Neuronal stem cell (in vitro differentiated cells): ENCODE measurements around the gene ALG14.

ENCODE experiments used
- DNase-seq: peaks from one replicate; pipeline ENCODE4 v3.0.0-alpha.2; 2013; ENCODE audit warnings: low spot score
- H2AFZ ChIP-seq: one replicate; pipeline ENCODE4 v1.6.1; 2013; ENCODE audit warnings: mild to moderate bottlenecking, low read length, inconsistent platforms
- H2AK5ac ChIP-seq: 2 replicates; pipeline ENCODE4 v1.6.1; 2013; ENCODE audit warnings: low read depth, mild to moderate bottlenecking, inconsistent platforms, low read length, moderate library complexity, mixed read lengths
- H2BK120ac ChIP-seq: 2 replicates; pipeline ENCODE4 v1.6.1; 2013; ENCODE audit warnings: low read depth, mild to moderate bottlenecking, inconsistent platforms, low read length, moderate library complexity, mixed read lengths
- H2BK12ac ChIP-seq: one replicate; pipeline ENCODE4 v1.6.1; 2013; ENCODE audit warnings: low read length, inconsistent platforms
- H2BK15ac ChIP-seq: 2 replicates; pipeline ENCODE4 v1.6.1; 2013; ENCODE audit warnings: mild to moderate bottlenecking, low read length, inconsistent platforms, mixed read lengths
- H2BK5ac ChIP-seq: one replicate; pipeline ENCODE4 v1.6.1; 2013; ENCODE audit warnings: inconsistent platforms, mild to moderate bottlenecking, low read length, moderate library complexity
- H3K14ac ChIP-seq: one replicate; pipeline ENCODE4 v1.6.1; 2013; ENCODE audit warnings: low read length, inconsistent platforms
- H3K18ac ChIP-seq: 2 replicates; pipeline ENCODE4 v1.6.1; 2013; ENCODE audit warnings: low read length, inconsistent platforms
- H3K23ac ChIP-seq: 2 replicates; pipeline ENCODE4 v1.6.1; 2013; ENCODE audit warnings: low read depth, mild to moderate bottlenecking, mixed read lengths, low read length, inconsistent platforms; ENCODE audit not compliant: poor library complexity
- H3K27ac ChIP-seq: replicated peaks from 3 replicates; pipeline ENCODE4 v1.5.1; 2013; ENCODE audit warnings: low read length, inconsistent platforms
- H3K27me3 ChIP-seq, 3 experiments: 2 replicates each; pipeline ENCODE4 v1.6.1; 2013; ENCODE audit warnings: low read length in 3 of 3, mild to moderate bottlenecking in 2 of 3, inconsistent platforms in 1 of 3, low read depth in 1 of 3, mixed read lengths in 1 of 3, moderate library complexity in 1 of 3; ENCODE audit not compliant: control insufficient read depth in 3 of 3, insufficient read depth in 3 of 3
- H3K36me3 ChIP-seq, 2 donors: replicated peaks in 1 of 2; 2 replicates each; pipeline ENCODE4 v1.6.1; 2013; ENCODE audit warnings: low read length in 2 of 2; ENCODE audit not compliant: control insufficient read depth in 2 of 2, insufficient read depth in 2 of 2
- H3K4ac ChIP-seq: 2 replicates; pipeline ENCODE4 v1.6.1; 2013; ENCODE audit warnings: inconsistent platforms, mild to moderate bottlenecking, low read length, moderate library complexity
- H3K4me1 ChIP-seq, 2 donors: 1 replicate in 1 of 2; 2 replicates in 1 of 2; pipeline ENCODE4 v1.6.1; 2013; ENCODE audit warnings: low read length in 2 of 2, low read depth in 1 of 2; ENCODE audit not compliant: control insufficient read depth in 2 of 2, insufficient read depth in 1 of 2
- H3K4me2 ChIP-seq: one replicate; pipeline ENCODE4 v1.6.1; 2013; ENCODE audit warnings: mild to moderate bottlenecking, low read length, inconsistent platforms; ENCODE audit not compliant: insufficient read depth, poor library complexity, severe bottlenecking
- H3K4me3 ChIP-seq, 2 donors: 2 replicates each; pipeline ENCODE4 v1.5.1; 2013; ENCODE audit warnings: low read length in 2 of 2, mild to moderate bottlenecking in 2 of 2, inconsistent platforms in 1 of 2, moderate library complexity in 1 of 2
- H3K79me1 ChIP-seq: one replicate; pipeline ENCODE4 v1.6.1; 2013; ENCODE audit warnings: low read depth, mild to moderate bottlenecking, inconsistent platforms, low read length, moderate library complexity
- H3K9ac ChIP-seq: one replicate; pipeline ENCODE4 v1.6.1; 2013; ENCODE audit warnings: mild to moderate bottlenecking, low read depth, low read length, inconsistent platforms; ENCODE audit not compliant: poor library complexity
- H3K9me3 ChIP-seq, 2 donors: replicated peaks in 1 of 2; 2 replicates each; pipeline versions ENCODE3 to v1.6.1; 2013; ENCODE audit warnings: low read length in 2 of 2, mild to moderate bottlenecking in 2 of 2, inconsistent platforms in 1 of 2, low read depth in 1 of 2, mixed read lengths in 1 of 2, moderate library complexity in 1 of 2; ENCODE audit not compliant: control insufficient read depth in 2 of 2, insufficient read depth in 1 of 2
- H4K8ac ChIP-seq: one replicate; pipeline ENCODE4 v1.6.1; 2013; ENCODE audit warnings: low read depth, mild to moderate bottlenecking, inconsistent platforms, low read length, moderate library complexity
- H4K91ac ChIP-seq: one replicate; pipeline ENCODE4 v1.6.1; 2013; ENCODE audit warnings: low read length, low read depth, mild to moderate bottlenecking, inconsistent platforms; ENCODE audit not compliant: poor library complexity
- WGBS, 2 donors: extraction: QIAGEN DNeasy Blood & Tissue Kit; methylation state at CpG; one replicate each; pipeline ENCODE4 v1.1.7; 2013; ENCODE audit warnings: missing lambda C conversion rate in 2 of 2, mixed read lengths in 1 of 2; ENCODE audit not compliant: insufficient read length in 2 of 2, insufficient replicate concordance in 1 of 2; ENCODE audit errors: extremely low coverage in 2 of 2; 5-methylcytosine and 5-hydroxymethylcytosine counted together

Gene ALG14

GRCh38 chr1:94973309-94973922, 99.3 kb downstream of the ALG14 start:
- no peaks in the 10 kb centered on the region for H3K36me3 ChIP-seq
- H2BK120ac ChIP-seq, result no peak overlapping the region
- H2BK5ac ChIP-seq, result no peak overlapping the region
- H3K9ac ChIP-seq, result no peak overlapping the region
- no peaks in the 10 kb centered on the region for H3K79me1 ChIP-seq
- H3K4me2 ChIP-seq, result no peak overlapping the region
- H3K27me3 ChIP-seq, result no peaks in the 10 kb centered on the region
- H3K18ac ChIP-seq, result no peak overlapping the region
- peaks cover 0 to 4% of the 10 kb centered on the region in 2 donors for H3K4me1 ChIP-seq
- no peak overlapping the region for H2AFZ ChIP-seq
- no peak overlapping the region for H3K23ac ChIP-seq
- DNase-seq, result no peak
- H3K4me3 ChIP-seq, result no peak overlapping the region
- H3K4ac ChIP-seq, result no peak overlapping the region
- H2BK15ac ChIP-seq, result no peak overlapping the region
- no CpG with 5 or more reads among the region's 8 CpGs for WGBS, 2 donors
- H2BK12ac ChIP-seq, result no peak overlapping the region
- H3K9me3 ChIP-seq, result peaks cover 0 to 4% of the 10 kb centered on the region in 2 donors
- no peak overlapping the region for H4K8ac ChIP-seq
- no peak overlapping the region for H4K91ac ChIP-seq
- H2AK5ac ChIP-seq, result no peak overlapping the region
- H3K27ac ChIP-seq, result no peak overlapping the region
- no peak overlapping the region for H3K14ac ChIP-seq

DNA sequence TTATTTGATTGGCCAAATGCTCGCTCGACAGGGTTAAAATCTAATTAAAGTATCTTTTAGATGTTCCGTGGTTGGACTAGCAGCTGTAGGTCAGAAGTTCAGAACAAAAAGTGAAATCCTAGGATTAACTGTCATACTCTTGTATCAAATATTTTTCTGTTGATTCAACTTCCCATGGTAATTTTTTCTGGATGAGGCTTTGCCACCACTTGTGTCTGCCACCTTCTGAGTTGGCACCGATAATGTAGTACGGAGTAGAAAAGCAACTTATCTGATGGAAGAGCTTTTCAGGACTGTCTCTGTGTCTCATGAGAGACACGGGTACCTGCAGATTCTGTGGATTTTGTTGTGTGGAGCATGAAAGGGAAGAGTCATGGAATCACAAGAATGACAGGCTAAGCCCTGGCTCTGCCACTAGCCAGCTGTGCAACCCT, 101.2 kb downstream of the ALG14 start:
- Histone ChIP-seq H3K4ac (no peak overlapping the region), H3K9ac (no peak overlapping the region), H2AFZ (no peak overlapping the region), H3K27ac (no peak overlapping the region), H3K27me3 (no peaks in the 10 kb centered on the region), H3K4me1 (peaks cover 4 to 5% of the 10 kb centered on the region in 2 donors), H3K79me1 (no peaks in the 10 kb centered on the region), H4K91ac (no peak overlapping the region), H3K9me3 (no peaks in the 10 kb centered on the region), H3K14ac (no peak overlapping the region), H2BK15ac (no peak overlapping the region), H2BK120ac (no peak overlapping the region), H3K23ac (no peak overlapping the region), H4K8ac (no peak overlapping the region), H3K4me2 (no peak overlapping the region), H2BK12ac (no peak overlapping the region), H3K18ac (no peak overlapping the region), H2AK5ac (no peak overlapping the region), H3K4me3 (no peak overlapping the region), H3K36me3 (no peaks in the 10 kb centered on the region), H2BK5ac (no peak overlapping the region)
- DNase-seq, result no peak
- WGBS, 2 donors, result no CpG with 5 or more reads among the region's 6 CpGs

DNA sequence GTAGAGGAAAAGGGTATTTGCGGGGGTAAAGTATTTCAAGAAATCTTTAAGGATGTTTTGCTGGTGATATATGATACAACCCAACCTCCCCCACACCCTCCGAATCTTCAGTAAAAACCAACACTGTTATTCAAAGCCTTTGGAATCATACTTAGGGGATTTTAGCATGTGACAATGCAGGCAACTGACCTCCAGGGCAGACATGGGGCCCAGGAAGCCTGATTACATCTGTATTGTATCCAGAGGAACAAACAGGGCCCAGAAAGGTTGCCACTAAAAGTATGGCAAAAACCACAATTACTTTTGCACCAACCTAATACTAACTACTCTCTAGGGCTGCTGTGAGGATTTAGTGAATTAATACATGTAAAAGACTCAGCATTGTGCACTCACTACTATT, 102.0 kb downstream of the ALG14 start:
- no peak overlapping the region for H3K4me2 ChIP-seq
- DNase-seq, result no peak
- H3K4me1 ChIP-seq, result peaks cover 4 to 5% of the 10 kb centered on the region in 2 donors
- H2AFZ ChIP-seq, result no peak overlapping the region
- H3K4me3 ChIP-seq, result no peak overlapping the region
- H3K18ac ChIP-seq, result no peak overlapping the region
- H3K9ac ChIP-seq, result no peak overlapping the region
- H2BK5ac ChIP-seq, result no peak overlapping the region
- H3K36me3 ChIP-seq, result no peaks in the 10 kb centered on the region
- H3K4ac ChIP-seq, result no peak overlapping the region
- no CpG with 5 or more reads among the region's 2 CpGs for WGBS, 2 donors
- H4K91ac ChIP-seq, result no peak overlapping the region
- H3K27ac ChIP-seq, result no peak overlapping the region
- H3K14ac ChIP-seq, result no peak overlapping the region
- no peak overlapping the region for H2BK12ac ChIP-seq
- H2BK15ac ChIP-seq, result no peak overlapping the region
- no peaks in the 10 kb centered on the region for H3K9me3 ChIP-seq
- no peaks in the 10 kb centered on the region for H3K79me1 ChIP-seq
- no peaks in the 10 kb centered on the region for H3K27me3 ChIP-seq
- no peak overlapping the region for H3K23ac ChIP-seq
- H4K8ac ChIP-seq, result no peak overlapping the region
- no peak overlapping the region for H2BK120ac ChIP-seq
- no peak overlapping the region for H2AK5ac ChIP-seq

- H3K4ac ChIP-seq, result no peak overlapping the region
- no peak overlapping the region for H4K8ac ChIP-seq
- no peak overlapping the region for H3K23ac ChIP-seq
- no peak for DNase-seq
- no peak overlapping the region for H3K27ac ChIP-seq
- peaks cover 4 to 5% of the 10 kb centered on the region in 2 donors for H3K4me1 ChIP-seq
- H2BK5ac ChIP-seq, result no peak overlapping the region
- H3K27me3 ChIP-seq, result no peaks in the 10 kb centered on the region
- no peak overlapping the region for H4K91ac ChIP-seq
- H2BK15ac ChIP-seq, result no peak overlapping the region
- no peaks in the 10 kb centered on the region for H3K9me3 ChIP-seq
- H2AFZ ChIP-seq, result no peak overlapping the region
- no peak overlapping the region for H2BK120ac ChIP-seq
- no peak overlapping the region for H3K14ac ChIP-seq
- no peaks in the 10 kb centered on the region for H3K36me3 ChIP-seq
- no peak overlapping the region for H3K4me3 ChIP-seq
- H3K18ac ChIP-seq, result no peak overlapping the region
- H2AK5ac ChIP-seq, result no peak overlapping the region
- WGBS, 2 donors, result no CpG with 5 or more reads among the region's 6 CpGs
- no peaks in the 10 kb centered on the region for H3K79me1 ChIP-seq
- H2BK12ac ChIP-seq, result no peak overlapping the region
- H3K4me2 ChIP-seq, result no peak overlapping the region
- no peak overlapping the region for H3K9ac ChIP-seq
These were observed 103.6 kb downstream of the ALG14 start for GRCh38 chr1:94969137-94969536.
